LNCaP clone FGC (cell line): ENCODE data around the gene UBALD1.
"Not testable (repeated sequence)": the region's sequence is repeated elsewhere in the genome, so short reads cannot be mapped to it uniquely, and the experiment has no call there.

ENCODE experiments used
- DNase-seq: peaks from one replicate; pipeline ENCODE4 v3.0.0-alpha.2; 2011; ENCODE audit warnings: low read depth
- H3K4me3 ChIP-seq: 2 replicates; pipeline ENCODE4 v1.5.1; 2011; ENCODE audit warnings: mild to moderate bottlenecking, low read depth, low read length, control low read depth
- CTCF ChIP-seq: IDR thresholded peaks from 2 replicates; pipeline ENCODE4 v1.5.1; 2012; ENCODE audit warnings: mild to moderate bottlenecking; ENCODE audit not compliant: control insufficient read depth, insufficient read depth; ENCODE audit errors: extremely low read depth

UBALD1 gene

DNA sequence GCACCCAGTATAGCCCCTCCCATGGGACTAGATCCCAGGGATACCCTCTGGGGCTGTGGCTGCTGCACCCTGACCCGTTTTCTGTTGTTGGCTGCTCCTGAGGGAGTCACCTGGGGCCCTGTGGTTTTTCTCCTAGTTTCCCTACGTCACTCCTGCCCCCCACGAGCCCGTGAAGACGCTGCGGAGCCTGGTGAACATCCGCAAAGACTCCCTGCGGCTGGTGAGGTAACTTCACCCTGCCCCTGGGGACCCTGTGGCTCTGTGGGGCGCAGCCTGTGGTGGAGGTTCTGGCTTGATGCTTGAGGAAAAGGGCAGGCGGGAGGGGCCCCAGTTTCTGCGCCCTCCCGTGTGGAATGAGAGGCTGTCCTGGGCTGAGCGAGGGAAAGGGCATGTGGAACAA is 37.1 kb upstream of the UBALD1 start:
- TF ChIP-seq CTCF, result no peak
- DNase-seq, result no peak
- H3K4me3 ChIP-seq, result no peak overlapping the region

DNA sequence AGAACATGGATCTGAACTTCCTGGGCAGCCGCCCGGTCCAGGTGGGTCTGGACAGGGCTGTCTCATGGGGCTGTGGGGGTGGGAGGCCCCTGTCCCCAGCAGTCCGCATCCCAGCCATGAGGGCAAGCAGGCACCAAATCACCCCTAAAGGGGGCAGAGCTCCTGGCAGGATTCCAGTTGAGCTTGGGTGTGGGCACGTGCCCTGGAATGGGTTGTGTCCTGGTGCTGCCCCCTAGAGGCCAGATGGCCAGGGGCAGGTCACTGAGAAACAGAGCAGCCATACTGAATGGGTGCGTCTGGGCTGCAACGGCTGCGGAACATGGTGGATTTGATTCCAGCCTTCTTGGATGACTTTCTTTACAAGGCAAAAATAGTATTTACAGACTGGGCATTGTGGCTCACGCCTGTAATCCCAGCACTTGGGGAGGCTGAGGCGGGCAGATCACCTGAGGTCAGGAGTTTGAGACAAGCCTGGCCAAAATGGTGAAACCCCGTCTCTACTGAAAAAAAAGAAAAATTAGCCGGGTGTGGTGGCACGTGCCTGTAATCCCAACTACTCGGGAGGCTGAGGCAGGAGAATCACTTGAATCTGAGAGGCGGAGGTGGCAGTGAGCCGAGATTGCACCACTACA is 35.9 kb upstream of the UBALD1 start:
- peak; percentile 76 for TF ChIP-seq CTCF

GRCh38 chr16:4649744-4650442 is 35.2 kb upstream of the UBALD1 start:
- no peak for TF ChIP-seq CTCF
- no peak for DNase-seq
- no peak overlapping the region for H3K4me3 ChIP-seq

More for the DNA sequence above, 35.9 kb upstream of the UBALD1 start:
- not testable (repeated sequence) for H3K4me3 ChIP-seq
- peak; percentile 11 for DNase-seq

DNA sequence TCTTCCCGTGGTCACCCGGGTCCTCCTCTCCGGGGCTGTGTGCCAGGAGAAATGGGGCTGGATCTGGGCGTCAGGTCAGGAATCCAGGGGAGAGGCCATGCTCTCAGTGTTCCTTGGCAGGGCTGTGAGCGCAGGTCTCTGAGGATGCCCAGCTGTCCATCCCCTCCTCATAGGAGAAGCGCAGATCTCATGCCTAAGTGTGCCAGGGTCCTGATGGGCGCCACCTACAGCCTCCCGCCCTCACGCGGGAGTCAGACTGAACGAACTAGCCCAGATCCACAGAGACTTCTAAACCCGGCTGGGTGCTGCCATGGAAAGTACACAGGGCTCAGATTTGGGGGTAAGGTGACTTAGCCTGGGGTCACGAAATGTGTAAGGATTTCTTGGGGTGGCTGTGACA is 34.2 kb upstream of the UBALD1 start:
- H3K4me3 ChIP-seq, result no peak overlapping the region
- DNase-seq, result no peak
- TF ChIP-seq CTCF, result no peak

GRCh38 chr16:4647644-4647980 is 32.9 kb upstream of the UBALD1 start:
- DNase-seq, result no peak
- no peak for TF ChIP-seq CTCF

DNA sequence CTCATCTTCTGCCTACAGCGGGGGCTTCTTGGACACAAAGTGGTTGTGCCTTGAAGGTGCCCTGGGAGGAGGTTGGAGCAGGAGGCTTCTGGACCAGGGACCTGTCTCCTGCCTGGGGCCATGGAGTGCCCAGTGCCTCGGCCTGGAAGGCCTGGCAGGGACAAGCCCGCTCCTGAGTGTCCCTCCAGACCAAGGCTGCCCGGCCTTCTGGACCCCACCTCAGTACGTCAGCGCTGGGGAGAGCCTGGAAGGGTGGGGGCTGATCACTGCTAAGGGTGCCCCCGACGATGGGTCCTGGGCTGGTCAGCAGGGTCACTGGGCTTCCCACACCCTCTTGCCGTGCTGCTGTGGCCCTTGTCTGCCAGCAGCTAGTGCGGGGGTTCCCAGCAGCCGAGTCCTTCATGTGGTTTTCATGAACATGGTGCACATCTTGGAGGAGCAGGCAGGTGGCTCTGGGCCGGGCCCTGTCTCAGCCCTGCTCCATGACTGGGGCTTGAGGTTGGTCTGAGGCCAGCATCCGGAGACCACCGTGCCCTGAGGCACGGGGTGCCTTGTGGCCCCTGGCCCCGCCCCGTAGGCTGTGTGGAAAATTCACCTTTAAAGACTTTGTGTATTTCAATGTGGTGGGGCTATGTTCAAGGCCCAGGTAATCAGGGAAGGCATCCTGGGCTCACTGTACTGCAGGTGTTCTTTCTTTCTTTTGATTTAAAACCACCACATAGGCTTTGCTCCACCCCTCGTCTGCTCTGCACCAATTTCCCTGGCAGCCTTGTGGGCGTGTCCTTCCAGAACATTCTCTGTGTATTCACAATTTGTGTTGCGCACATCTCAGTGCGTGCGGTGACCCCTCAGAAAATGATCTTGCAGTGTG is 32.3 kb upstream of the UBALD1 start:
- DNase-seq, result no peak
- H3K4me3 ChIP-seq, result no peak overlapping the region
- TF ChIP-seq CTCF, result no peak

More at GRCh38 chr16:4647644-4647980, 32.9 kb upstream of the UBALD1 start:
- H3K4me3 ChIP-seq, result no peak overlapping the region
